Measurements from ENCODE around the gene SRCIN1.

- TF ChIP-seq, protein P1, sequence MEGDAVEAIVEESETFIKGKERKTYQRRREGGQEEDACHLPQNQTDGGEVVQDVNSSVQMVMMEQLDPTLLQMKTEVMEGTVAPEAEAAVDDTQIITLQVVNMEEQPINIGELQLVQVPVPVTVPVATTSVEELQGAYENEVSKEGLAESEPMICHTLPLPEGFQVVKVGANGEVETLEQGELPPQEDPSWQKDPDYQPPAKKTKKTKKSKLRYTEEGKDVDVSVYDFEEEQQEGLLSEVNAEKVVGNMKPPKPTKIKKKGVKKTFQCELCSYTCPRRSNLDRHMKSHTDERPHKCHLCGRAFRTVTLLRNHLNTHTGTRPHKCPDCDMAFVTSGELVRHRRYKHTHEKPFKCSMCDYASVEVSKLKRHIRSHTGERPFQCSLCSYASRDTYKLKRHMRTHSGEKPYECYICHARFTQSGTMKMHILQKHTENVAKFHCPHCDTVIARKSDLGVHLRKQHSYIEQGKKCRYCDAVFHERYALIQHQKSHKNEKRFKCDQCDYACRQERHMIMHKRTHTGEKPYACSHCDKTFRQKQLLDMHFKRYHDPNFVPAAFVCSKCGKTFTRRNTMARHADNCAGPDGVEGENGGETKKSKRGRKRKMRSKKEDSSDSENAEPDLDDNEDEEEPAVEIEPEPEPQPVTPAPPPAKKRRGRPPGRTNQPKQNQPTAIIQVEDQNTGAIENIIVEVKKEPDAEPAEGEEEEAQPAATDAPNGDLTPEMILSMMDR (IDR thresholded peaks at IDR 0.05) = no peak
- TF ChIP-seq POLR2AphosphoS5 (IDR thresholded peaks at IDR 0.05) = no peak
- TF ChIP-seq POLR2A (IDR thresholded peaks at IDR 0.05) = no peak
These were observed 69.1 kb downstream of the SRCIN1 start for GRCh38 chr17:38536661-38537060.

Data from breast epithelium (tissue), 3 donors.